GM12873 (cell line): ENCODE measurements around the gene TPRKB.
"Not testable (repeated sequence)": the region's sequence is repeated elsewhere in the genome, so short reads cannot be mapped to it uniquely, and the experiment has no call there.

Experiments used
- CTCF ChIP-seq: IDR thresholded peaks from 2 replicates; pipeline ENCODE4 v1.5.1; 2012; ENCODE audit warnings: low read depth, mild to moderate bottlenecking, moderate library complexity, low read length, control low read depth; ENCODE audit not compliant: insufficient read depth; ENCODE audit errors: missing control alignments

TPRKB gene

GRCh38 chr2:73736855-73737779, at the start of gene TPRKB:
TPRKB (minus strand) TSS chr2:73737345; CDS start chr2:73734569, 2,776 bp downstream.
- no peak for TF ChIP-seq CTCF

GRCh38 chr2:73783883-73784282, 46.7 kb upstream of the TPRKB start, which contains the start of gene C2orf78:
C2orf78 (plus strand) TSS chr2:73784183; CDS start chr2:73784310, 127 bp downstream.
- TF ChIP-seq CTCF: not testable (repeated sequence)

GRCh38 chr2:73780237-73780582, 43.1 kb upstream of the TPRKB start:
- TF ChIP-seq CTCF: no peak

- peak; percentile 96 for TF ChIP-seq CTCF
Measured at GRCh38 chr2:73779467-73780236, 42.5 kb upstream of the TPRKB start, which contains the start of gene DUSP11. DUSP11 (minus strand) TSS chr2:73780103; CDS start chr2:73779974, 129 bp downstream.

GRCh38 chr2:73776869-73777519, 39.8 kb upstream of the TPRKB start:
- TF ChIP-seq CTCF: no peak

GRCh38 chr2:73776381-73776780, 39.2 kb upstream of the TPRKB start:
- TF ChIP-seq CTCF: no peak
